Stimulated activated effector memory CD8-positive, alpha-beta T cell treated with anti-CD3 and anti-CD28 coated beads, Interleukin-12 subunit alpha, Interleukin-12 subunit beta, amount 100 ng/mL, for 72 hours (primary cell): ENCODE results near the gene ARFRP1.

Experiments used
- ATAC-seq: fragments of 150-1000 bp; cut with Tn5 transposase; 2 replicates; pipeline ENCODE4 v1.10.0; 2021
- DNase-seq, 2 donors: peaks; one replicate each; pipeline ENCODE4 v3.0.0; 2021 to 2022; ENCODE audit warnings: low spot score in 2 of 2
- H3K27ac Mint-ChIP-seq: one replicate; pipeline ENCODE4 v1.8.0; 2022; ENCODE audit warnings: mild to moderate bottlenecking, mixed read lengths
- H3K36me3 Mint-ChIP-seq: one replicate; pipeline ENCODE4 v1.8.0; 2022; ENCODE audit warnings: mild to moderate bottlenecking, mixed read lengths
- H3K4me1 Mint-ChIP-seq: one replicate; pipeline ENCODE4 v1.8.0; 2022; ENCODE audit warnings: mixed read lengths
- H3K4me3 Mint-ChIP-seq: one replicate; pipeline ENCODE4 v1.8.0; 2022; ENCODE audit warnings: mild to moderate bottlenecking, mixed read lengths
- H3K9me3 Mint-ChIP-seq: one replicate; pipeline ENCODE4 v1.8.0; 2022; ENCODE audit warnings: mixed read lengths

Gene ARFRP1

DNA sequence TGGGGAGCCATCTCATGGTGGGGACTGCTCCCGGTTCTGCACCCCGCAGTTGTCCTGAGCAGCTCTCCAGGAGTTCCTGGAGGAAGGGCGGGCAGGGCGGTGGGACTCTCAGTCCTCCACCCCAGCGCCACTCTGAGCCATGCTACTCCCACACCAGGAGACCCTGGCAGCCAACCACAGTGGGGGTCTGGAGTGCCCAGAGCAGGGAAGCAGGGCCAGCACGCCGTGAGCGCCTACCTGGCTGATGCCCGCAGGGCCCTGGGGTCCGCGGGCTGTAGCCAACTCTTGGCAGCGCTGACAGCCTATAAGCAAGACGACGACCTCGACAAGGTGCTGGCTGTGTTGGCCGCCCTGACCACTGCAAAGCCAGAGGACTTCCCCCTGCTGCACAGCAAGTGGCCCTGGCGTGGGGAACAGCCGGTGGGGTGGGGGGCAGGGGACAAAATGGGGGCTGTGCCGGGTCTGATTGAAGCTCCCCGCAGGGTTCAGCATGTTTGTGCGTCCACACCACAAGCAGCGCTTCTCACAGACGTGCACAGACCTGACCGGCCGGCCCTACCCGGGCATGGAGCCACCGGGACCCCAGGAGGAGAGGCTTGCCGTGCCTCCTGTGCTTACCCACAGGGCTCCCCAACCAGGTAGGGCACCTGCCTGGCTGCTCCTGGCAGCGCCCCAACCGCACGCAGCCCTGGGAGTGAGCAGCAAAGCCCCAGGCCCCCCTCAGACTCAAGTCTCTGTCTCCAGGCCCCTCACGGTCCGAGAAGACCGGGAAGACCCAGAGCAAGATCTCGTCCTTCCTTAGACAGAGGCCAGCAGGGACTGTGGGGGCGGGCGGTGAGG lies 13.0 kb downstream of the ARFRP1 start:
- H3K9me3 Mint-ChIP-seq, result no peaks in the 10 kb centered on the region
- no peak for ATAC-seq
- peaks cover 36% of the 10 kb centered on the region for H3K4me1 Mint-ChIP-seq
- no peak overlapping the region for H3K4me3 Mint-ChIP-seq
- peaks cover 72% of the 10 kb centered on the region for H3K36me3 Mint-ChIP-seq
- DNase-seq, result no peak
- H3K27ac Mint-ChIP-seq, result peak overlapping the region; percentile 96

DNA sequence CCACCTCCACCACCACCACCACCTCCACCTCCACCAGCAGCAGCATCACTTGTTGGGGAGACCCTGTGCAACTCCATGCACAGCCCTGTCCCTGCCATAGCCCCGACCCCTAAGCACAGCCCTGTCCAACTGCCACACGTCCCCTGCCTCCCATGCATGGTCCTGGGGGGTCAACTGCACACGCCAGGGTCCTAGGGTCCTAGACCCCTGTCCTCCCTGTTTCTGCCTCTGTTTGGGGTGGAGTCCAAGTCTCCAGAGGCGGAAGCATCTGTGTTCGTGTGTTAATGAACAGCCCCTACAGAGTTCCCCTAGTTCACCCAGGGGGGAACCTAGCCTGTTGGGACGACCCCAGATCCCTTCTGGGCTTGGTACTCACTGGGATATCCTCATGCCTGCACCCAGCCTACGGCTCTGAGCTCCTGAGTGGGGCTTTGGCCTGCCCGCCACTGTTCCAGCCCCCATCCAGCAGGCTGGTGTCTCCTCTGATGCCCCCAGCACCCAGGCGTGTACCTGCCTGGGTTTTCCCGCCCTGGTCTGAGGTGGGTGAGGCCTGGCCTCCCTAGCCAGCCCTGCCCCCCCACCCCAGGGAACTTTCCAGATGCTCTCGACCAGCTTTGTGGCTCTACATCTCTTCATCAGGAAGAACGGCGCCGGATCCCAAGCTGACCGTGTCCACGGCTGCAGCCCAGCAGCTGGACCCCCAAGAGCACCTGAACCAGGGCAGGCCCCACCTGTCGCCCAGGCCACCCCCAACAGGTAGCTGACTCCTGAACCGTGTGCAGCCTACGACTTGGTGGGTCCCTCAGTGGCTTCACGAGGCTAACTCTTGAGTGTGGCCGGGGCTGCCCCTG lies 13.8 kb downstream of the ARFRP1 start:
- peak overlapping the region; percentile 96 for H3K27ac Mint-ChIP-seq
- no peaks in the 10 kb centered on the region for H3K9me3 Mint-ChIP-seq
- peaks cover 29% of the 10 kb centered on the region for H3K4me1 Mint-ChIP-seq
- H3K36me3 Mint-ChIP-seq, result peaks cover 72% of the 10 kb centered on the region
- H3K4me3 Mint-ChIP-seq, result peak overlapping the region; percentile 10
- ATAC-seq (no peak), DNase-seq (no peak)

DNA sequence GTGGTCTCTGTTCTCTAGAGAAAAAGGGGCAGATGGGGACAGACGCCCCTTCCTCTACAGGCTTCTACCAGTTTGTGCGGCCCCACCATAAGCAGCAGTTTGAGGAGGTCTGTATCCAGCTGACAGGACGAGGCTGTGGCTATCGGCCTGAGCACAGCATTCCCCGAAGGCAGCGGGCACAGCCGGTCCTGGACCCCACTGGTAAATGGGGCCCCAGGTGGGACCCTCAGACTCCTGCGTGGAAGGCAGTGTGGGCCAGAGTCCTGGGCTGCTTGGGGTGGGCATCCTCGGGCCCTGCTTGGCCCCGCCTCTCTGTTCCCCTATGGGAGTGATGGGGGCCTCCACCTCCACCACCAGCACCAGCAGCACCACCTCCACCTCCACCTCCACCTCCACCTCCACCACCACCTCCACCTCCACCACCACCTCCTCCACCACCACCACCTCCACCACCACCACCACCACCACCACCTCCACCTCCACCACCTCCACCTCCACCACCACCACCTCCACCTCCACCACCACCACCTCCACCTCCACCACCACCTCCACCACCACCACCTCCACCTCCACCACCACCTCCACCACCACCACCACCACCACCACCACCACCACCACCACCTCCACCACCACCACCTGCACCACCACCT lies 14.6 kb downstream of the ARFRP1 start:
- Mint-ChIP-seq H3K36me3 (peaks cover 70% of the 10 kb centered on the region), H3K27ac (peak overlapping the region; percentile 96), H3K4me3 (no peak overlapping the region), H3K4me1 (peaks cover 25% of the 10 kb centered on the region), H3K9me3 (no peaks in the 10 kb centered on the region)
- ATAC-seq, result no peak
- DNase-seq, result no peak

DNA sequence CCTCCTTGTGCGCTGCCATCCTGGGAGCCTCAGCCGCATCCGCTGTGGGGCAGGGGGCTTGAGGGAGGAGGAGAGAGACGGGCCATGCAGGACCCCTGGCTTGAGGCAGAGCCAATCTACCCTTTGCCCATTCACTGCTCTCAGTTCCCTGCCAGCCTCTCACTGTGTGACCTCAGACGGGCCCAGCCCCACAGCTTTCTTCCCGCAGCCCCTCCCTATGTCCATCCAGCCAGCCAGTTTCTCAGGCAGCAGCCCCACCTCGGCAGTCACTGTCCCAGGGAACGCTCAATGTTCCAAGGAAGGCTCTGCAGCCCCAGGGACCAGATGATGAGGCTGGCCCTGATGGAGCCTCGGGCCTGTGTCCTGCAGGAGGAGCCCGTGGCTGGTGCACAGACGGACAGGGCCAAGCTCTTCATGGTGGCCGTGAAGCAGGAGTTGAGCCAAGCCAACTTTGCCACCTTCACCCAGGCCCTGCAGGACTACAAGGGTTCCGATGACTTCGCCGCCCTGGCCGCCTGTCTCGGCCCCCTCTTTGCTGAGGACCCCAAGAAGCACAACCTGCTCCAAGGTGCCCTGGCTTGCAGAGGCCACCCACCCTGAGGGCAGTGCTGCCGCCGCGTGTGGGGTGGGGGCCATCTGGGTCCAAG lies 15.2 kb downstream of the ARFRP1 start:
- H3K4me3 Mint-ChIP-seq, result no peak overlapping the region
- DNase-seq (no peak), ATAC-seq (no peak)
- H3K27ac Mint-ChIP-seq, result peak overlapping the region; percentile 96
- no peaks in the 10 kb centered on the region for H3K9me3 Mint-ChIP-seq
- peaks cover 25% of the 10 kb centered on the region for H3K4me1 Mint-ChIP-seq
- peaks cover 64% of the 10 kb centered on the region for H3K36me3 Mint-ChIP-seq

DNA sequence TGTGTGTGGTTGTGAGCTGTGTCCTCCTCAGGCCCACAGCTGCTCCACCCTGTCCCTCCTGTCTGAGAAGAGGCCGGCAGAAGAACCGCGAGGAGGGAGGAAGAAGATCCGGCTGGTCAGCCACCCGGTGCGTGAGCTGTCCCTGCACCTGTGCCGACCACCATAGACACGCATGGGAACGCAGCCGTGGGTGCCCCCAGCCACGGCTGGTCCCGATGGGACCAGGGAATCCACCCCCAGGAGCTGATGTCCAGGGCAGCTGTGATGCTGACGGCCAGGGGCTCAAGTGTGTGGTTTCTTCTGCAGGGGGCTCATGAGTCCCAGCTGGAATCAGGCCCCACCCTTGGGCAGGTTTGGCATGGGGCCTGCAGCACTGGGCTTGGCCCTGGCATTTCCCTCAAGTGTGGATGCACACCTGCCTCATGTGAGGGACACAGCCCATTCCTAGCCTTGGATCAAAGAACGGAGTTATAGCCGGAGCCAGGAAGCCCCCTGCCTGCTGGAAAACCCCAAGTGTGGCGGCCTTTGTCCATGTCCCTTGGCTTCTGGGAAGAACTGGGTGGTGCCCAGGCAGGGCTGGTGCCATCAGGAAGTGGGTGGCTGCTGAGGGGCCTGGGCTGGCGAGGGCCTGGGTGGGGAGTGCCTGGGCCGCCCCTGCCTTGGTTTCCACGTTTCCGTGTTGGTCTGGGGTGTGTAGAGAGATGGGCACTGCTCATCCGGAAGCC lies 15.9 kb downstream of the ARFRP1 start:
- ATAC-seq, result no peak
- H3K4me3 Mint-ChIP-seq, result no peak overlapping the region
- DNase-seq, result no peak
- H3K9me3 Mint-ChIP-seq, result no peaks in the 10 kb centered on the region
- H3K27ac Mint-ChIP-seq, result peak overlapping the region; percentile 96
- H3K36me3 Mint-ChIP-seq, result peaks cover 58% of the 10 kb centered on the region
- H3K4me1 Mint-ChIP-seq, result peaks cover 19% of the 10 kb centered on the region

DNA sequence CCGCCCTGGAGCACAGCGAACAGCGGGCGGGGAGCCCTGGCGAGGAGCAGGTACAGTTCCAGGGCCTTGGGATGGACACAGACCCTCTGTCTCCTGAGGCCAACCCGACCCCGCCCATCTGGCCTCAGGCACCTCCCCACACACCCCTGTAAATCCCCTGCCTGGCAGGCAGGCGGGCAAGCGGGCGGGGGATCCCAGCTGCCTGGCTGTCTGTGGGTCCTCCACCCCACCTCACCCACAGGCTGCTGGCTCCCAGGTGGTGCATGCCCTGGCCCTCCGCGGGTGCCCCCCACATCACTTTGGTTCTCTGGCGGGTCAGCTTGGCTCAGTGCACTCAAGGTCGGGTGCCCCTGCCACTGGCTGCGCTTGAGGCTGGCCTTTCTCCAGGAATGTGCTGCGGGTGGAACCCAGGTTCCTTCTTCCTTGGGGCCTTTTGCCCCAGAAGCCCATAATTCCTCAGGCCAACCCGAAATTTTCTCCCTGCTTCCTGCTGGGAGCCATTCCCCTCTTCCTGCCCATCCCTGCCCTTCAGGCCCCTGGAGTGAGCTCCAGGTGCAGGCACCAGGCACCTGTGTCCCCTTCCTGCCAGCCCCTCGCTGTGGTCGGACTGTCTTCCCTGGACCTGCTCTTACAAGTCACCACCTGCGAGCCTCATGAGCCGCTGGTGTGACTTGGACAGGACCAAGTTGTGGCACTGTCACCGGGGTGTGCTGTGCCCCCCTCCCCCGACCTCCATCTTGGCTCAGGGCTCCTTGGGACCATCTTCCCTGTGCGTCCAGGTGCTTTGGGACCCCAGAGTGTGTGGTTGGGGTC lies 16.7 kb downstream of the ARFRP1 start:
- peaks cover 12% of the 10 kb centered on the region for H3K4me1 Mint-ChIP-seq
- DNase-seq (no peak), ATAC-seq (no peak)
- H3K9me3 Mint-ChIP-seq, result no peaks in the 10 kb centered on the region
- H3K36me3 Mint-ChIP-seq, result peaks cover 51% of the 10 kb centered on the region
- no peak overlapping the region for H3K27ac Mint-ChIP-seq
- no peak overlapping the region for H3K4me3 Mint-ChIP-seq

DNA sequence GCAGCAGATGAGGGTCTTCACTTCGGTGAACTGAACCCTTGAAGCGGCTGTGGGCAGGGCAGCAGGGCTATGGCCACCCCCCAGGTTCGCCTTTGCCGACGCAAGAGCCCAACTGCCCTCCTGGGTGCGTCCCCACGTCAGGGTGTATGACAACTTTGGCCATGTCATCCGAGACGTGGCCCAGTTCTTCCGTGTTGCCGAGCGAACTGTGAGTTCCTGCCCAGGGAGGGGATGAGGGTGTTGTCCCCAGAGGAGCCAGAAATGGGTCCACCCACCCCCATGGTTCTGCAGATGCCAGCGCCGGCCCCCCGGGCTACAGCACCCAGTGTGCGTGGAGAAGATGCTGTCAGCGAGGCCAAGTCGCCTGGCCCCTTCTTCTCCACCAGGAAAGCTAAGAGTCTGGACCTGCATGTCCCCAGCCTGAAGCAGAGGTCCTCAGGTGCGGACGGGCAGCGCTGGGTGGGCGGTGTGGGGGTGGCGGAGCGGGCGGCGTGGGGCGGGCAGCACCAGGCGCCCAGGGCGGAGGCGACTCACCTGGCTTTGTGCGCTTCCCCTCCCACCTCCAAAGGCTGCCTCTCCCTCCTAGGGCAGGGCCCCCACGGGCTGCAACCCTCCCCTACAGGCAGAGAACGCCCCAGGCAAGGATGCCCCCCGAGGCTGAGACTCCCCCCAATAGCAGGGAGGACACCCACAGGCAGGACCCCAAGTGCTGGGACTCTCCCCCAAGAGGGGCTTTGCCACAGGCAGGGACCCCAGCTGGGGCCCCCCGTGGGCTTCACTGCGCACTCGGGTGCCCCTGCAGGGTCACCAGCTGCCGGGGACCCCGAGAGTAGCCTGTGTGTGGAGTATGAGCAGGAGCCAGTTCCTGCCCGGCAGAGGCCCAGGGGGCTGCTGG lies 17.5 kb downstream of the ARFRP1 start:
- ATAC-seq (no peak), DNase-seq (no peak)
- Mint-ChIP-seq H3K9me3 (no peaks in the 10 kb centered on the region), H3K36me3 (peaks cover 44% of the 10 kb centered on the region), H3K4me1 (peaks cover 10% of the 10 kb centered on the region), H3K27ac (no peak overlapping the region), H3K4me3 (no peak overlapping the region)

DNA sequence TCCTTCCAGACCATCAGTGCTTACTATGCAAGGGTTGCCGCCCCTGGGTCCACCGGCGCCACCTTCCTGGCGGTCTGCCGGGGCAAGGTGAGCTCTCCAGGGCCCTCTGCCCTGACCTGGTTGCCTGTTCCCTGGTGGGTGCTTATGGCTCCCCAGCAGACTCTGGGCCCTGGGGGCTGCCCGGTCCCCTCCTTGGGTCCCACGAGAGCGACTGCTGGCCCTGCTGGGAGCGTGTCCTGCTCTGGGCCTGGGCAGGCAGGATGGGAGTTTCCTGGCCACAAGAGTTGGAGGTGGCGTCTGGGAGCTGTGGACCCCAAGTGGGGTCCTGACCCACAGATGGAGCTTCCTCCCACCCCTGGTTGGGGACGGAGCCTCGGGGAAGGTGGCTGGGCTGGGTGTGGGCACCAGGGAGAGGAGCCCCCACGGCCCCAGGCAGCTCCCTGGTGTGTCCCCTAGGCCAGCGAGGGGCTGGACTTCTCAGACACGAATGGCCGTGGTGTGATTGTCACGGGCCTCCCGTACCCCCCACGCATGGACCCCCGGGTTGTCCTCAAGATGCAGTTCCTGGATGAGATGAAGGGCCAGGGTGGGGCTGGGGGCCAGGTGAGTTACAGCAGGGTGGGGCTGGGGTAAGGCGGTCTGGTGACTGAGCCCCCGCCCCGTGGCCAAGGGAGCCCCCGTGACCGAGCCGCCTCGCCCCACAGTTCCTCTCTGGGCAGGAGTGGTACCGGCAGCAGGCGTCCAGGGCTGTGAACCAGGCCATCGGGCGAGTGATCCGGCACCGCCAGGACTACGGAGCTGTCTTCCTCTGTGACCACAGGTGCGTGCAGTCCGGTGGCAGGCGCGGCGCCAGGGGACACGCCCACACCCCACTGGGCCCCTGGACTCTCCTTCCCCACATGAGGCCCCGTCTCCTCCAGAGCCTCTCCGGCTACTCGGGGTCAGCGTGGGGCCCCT lies 18.5 kb downstream of the ARFRP1 start:
- Mint-ChIP-seq H3K4me1 (peaks cover 10% of the 10 kb centered on the region), H3K27ac (no peak overlapping the region), H3K36me3 (peaks cover 34% of the 10 kb centered on the region), H3K9me3 (no peaks in the 10 kb centered on the region), H3K4me3 (no peak overlapping the region)
- DNase-seq (no peak), ATAC-seq (no peak)

DNA sequence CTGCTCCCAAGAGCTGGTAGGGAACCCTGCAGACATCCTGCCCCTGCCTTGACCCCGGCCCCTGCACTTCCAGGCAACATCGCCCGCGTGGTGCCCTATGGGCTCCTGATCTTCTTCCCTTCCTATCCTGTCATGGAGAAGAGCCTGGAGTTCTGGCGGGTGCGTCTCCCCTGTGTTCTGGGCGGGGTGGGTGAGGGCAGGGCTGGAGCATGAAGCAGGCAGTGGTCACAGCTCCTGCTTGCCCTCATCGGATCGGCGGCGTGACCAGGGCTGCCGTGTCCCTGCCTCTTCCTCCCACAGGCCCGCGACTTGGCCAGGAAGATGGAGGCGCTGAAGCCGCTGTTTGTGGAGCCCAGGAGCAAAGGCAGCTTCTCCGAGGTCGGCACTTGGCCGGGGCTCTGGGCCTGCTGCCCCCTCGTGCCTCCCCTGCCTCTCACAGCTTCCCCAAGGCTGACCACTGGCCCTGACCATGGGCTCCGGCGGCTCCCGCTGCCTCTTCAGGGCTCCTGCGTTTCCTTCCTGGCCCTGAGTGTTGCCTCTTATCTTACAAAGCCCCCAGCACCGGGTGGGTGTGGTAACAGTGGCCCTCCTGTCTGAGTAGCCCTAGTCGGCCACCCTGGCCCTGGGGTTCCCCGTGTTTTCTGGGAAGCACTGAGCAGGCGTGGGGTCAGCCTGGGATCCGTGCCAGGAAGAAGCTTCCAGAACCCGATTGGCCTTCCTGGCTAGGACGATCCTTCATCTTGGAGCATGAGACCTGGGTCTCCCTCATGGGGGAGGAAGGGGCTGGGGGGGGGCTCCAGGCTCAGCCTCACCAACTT lies 19.3 kb downstream of the ARFRP1 start:
- Mint-ChIP-seq H3K27ac (no peak overlapping the region), H3K4me1 (peaks cover 5% of the 10 kb centered on the region), H3K9me3 (no peaks in the 10 kb centered on the region), H3K4me3 (no peak overlapping the region), H3K36me3 (peaks cover 25% of the 10 kb centered on the region)
- ATAC-seq (no peak), DNase-seq (no peak)

DNA sequence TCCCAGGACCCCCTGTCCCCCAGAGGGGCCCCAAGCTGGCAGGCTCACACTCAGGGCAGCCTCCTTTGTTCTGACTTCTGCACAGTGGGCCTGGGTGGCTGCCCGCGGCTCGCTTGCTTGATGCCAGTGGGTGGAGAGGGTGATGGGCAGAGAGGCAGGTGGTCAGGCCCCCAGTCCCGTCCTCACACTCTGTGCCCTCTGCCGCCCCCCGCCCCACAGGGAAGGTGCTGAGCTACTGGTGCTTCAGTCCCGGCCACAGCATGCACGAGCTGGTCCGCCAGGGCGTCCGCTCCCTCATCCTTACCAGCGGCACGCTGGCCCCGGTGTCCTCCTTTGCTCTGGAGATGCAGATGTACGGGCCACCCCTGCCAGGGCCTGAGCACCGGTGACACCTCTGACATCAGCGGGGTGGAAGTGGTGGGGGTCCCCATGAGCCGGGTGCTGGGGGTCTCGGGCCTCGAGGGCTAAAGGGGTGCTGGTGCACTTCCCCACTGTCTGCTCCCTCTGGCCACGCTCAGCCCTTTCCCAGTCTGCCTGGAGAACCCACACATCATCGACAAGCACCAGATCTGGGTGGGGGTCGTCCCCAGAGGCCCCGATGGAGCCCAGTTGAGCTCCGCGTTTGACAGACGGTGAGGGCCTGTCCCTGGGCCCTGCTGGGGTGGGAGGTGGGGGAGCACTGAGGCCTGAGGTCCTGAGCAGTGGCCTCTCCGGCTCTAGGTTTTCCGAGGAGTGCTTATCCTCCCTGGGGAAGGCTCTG lies 20.2 kb downstream of the ARFRP1 start:
- H3K4me3 Mint-ChIP-seq, result no peak overlapping the region
- ATAC-seq (no peak), DNase-seq (no peak)
- H3K36me3 Mint-ChIP-seq, result peaks cover 17% of the 10 kb centered on the region
- no peaks in the 10 kb centered on the region for H3K9me3 Mint-ChIP-seq
- H3K4me1 Mint-ChIP-seq, result peaks cover 7% of the 10 kb centered on the region
- H3K27ac Mint-ChIP-seq, result no peak overlapping the region
